Lower lobe of right lung (tissue), 2 donors: ENCODE data around the gene WDR26. TPM values are rescaled to one million over a fixed set of nuclear protein-coding genes. Genes with fewer than 3 reads are reported as not detected.
"Not testable (repeated sequence)": the region's sequence is repeated elsewhere in the genome, so short reads cannot be mapped to it uniquely, and the experiment has no call there.

Experiments
- ATAC-seq, 2 donors: fragments of 200-7000 bp; cut with Tn5 transposase; one replicate each; pipeline ENCODE4 v1.9.1; 2020 to 2022; ENCODE audit warnings: mild to moderate bottlenecking in 2 of 2, moderate library complexity in 2 of 2
- DNase-seq: peaks from one replicate; pipeline ENCODE4 v3.0.0-alpha.2; 2020
- H3K27ac ChIP-seq: fragments of 200-600 bp; one replicate; pipeline ENCODE4 v1.8.0; 2022
- H3K27me3 ChIP-seq: fragments of 200-600 bp; one replicate; pipeline ENCODE4 v1.8.0; 2022; ENCODE audit warnings: low read depth
- H3K36me3 ChIP-seq: fragments of 200-600 bp; one replicate; pipeline ENCODE4 v1.8.0; 2022; ENCODE audit warnings: mild to moderate bottlenecking
- H3K4me1 ChIP-seq: fragments of 200-600 bp; one replicate; pipeline ENCODE4 v1.8.0; 2022
- H3K4me3 ChIP-seq: fragments of 200-600 bp; one replicate; pipeline ENCODE4 v1.8.0; 2022; ENCODE audit warnings: mild to moderate bottlenecking
- H3K9me3 ChIP-seq: fragments of 200-600 bp; one replicate; pipeline ENCODE4 v1.8.0; 2022
- intact Hi-C: fragments of 100-400 bp; cut with DNase I; formaldehyde crosslinking; loops from one replicate; pipeline ENCODE4 v1.11.0; 2022
- total RNA-seq: library from RNA; stranded (reverse); fragmentation: NEBNext Ultra II Directional; extraction: Animal tissue kit (Norgen Biotek cat#: 25700); gene quantifications from one replicate; pipeline ENCODE4 v1.2.1, GENCODE V29; 2021
- TF ChIP-seq, protein P1 (sequence below): fragments of 200-600 bp; IDR thresholded peaks from one replicate; pipeline ENCODE4 v1.8.0; 2022; ENCODE audit warnings: antibody characterized with exemption, mild to moderate bottlenecking
- donor health status: DM: no; HTN: yes; CAD: no; lungs with severe emphysema.

WDR26 gene
- total RNA-seq, 1 donor from 2014 or later, result 86.6 TPM

DNA sequence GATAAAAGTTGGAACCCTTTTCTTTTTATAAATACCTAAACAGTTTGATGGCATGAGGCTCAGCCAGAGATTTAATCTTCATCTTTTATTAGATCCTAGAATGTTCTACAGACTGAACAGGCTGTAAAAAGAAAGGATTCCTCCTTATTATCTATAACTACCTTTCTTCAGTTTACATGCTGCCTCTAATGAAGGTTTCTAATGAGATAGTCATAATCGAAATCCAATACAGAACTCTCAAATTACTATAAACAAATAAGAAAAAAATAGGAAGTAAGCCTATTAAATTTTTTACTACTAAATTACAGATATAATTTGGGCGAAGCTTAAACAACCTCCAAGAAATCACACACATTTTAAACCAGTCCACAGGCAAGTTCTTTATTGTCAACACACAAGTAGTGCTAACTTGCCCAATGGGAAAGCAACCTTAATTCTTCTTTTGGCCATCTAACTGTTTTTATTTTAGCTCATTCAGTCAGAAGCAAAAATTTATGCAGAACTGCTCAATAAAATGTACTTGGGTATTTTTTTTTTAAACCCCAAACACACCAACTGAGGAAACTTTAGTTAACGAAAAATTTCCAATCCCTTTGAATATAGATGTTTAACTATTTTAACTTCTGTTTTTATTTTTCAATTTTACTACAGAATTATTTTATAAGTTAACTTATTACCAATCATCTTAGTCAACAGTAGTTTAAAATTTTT lies 4.8 kb downstream of the WDR26 start:
- no peaks in the 10 kb centered on the region for H3K9me3 ChIP-seq
- H3K27ac ChIP-seq, result peak overlapping the region; percentile 98
- H3K27me3 ChIP-seq, result no peaks in the 10 kb centered on the region
- DNase-seq (no peak), ATAC-seq (no peak)
- intact Hi-C loops, result no loop called here
- H3K4me3 ChIP-seq, result peak overlapping the region; percentile 80
- TF ChIP-seq, protein P1, sequence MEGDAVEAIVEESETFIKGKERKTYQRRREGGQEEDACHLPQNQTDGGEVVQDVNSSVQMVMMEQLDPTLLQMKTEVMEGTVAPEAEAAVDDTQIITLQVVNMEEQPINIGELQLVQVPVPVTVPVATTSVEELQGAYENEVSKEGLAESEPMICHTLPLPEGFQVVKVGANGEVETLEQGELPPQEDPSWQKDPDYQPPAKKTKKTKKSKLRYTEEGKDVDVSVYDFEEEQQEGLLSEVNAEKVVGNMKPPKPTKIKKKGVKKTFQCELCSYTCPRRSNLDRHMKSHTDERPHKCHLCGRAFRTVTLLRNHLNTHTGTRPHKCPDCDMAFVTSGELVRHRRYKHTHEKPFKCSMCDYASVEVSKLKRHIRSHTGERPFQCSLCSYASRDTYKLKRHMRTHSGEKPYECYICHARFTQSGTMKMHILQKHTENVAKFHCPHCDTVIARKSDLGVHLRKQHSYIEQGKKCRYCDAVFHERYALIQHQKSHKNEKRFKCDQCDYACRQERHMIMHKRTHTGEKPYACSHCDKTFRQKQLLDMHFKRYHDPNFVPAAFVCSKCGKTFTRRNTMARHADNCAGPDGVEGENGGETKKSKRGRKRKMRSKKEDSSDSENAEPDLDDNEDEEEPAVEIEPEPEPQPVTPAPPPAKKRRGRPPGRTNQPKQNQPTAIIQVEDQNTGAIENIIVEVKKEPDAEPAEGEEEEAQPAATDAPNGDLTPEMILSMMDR, result no peak
- H3K36me3 ChIP-seq, result peaks cover 50% of the 10 kb centered on the region
- H3K4me1 ChIP-seq, result peaks cover 54% of the 10 kb centered on the region

DNA sequence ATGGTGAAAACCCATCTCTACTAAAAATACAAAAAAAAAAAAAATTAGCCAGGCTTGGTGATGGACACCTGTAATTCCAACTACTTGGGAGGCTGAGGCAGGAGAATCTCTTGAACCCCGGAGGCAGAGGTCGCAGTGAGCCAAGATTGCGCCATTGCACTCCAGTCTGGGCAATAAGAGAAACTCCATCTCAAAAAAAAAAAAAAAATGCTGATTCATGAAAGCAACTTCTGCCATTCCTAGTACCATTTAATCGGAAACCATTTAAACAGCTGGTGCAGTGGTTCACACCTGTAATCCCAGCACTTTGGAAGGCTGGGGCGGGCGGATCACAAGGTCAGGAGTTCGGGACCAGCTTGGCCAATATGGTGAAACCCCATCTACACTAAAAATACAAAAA lies 5.9 kb downstream of the WDR26 start:
- intact Hi-C loops, ATAC-seq, H3K27ac ChIP-seq, DNase-seq, H3K27me3 ChIP-seq, H3K4me3 ChIP-seq, H3K9me3 ChIP-seq: not testable (repeated sequence)
- H3K4me1 ChIP-seq, result peaks cover 54% of the 10 kb centered on the region
- peaks cover 61% of the 10 kb centered on the region for H3K36me3 ChIP-seq

DNA sequence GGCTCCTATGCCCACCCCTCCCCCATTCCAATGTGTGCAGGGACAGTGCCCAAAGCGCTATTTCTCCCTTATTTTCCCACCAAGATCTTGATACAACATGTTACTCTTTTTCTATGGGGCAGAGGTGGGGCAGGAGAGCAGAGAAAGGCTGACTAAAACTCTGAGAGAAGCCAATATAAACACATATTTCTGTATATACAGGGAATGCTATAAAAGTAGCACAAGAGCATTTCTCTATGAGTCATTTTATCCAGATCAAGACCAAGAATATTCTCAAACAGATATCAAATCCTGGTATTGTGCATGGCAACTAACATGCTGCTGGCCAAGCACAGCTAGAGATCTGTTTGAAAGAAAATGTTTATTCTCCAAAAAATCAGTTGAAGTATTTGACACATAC lies 7.3 kb downstream of the WDR26 start:
- no peak for ATAC-seq

DNA sequence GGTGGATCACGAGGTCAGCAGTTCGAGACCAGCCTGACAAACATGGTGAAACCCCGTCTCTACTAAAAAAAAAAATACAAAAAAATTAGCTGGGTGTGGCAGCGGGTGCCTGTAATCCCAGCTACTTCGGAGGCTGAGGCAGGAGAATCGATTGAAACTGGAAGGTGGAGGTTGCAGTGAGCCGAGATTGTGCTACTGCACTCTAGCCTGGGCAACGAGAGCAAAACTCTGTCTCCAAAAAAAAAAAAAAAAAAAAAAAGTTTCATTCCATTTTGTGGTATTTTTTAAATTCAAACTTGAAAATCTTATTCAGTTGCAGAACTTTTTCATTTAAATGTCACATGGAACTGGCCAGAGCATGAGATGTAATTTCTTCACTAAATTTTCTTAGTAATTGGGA lies 7.7 kb downstream of the WDR26 start:
- H3K9me3 ChIP-seq, H3K27me3 ChIP-seq, H3K4me3 ChIP-seq, H3K27ac ChIP-seq, intact Hi-C loops, DNase-seq, ATAC-seq: not testable (repeated sequence)
- Histone ChIP-seq H3K4me1 (peaks cover 43% of the 10 kb centered on the region), H3K36me3 (peaks cover 80% of the 10 kb centered on the region)

More for the DNA sequence above, 7.3 kb downstream of the WDR26 start:
- TF ChIP-seq, protein P1, result no peak
- intact Hi-C loops, result no loop called here
- peaks cover 75% of the 10 kb centered on the region for H3K36me3 ChIP-seq
- H3K9me3 ChIP-seq, result no peaks in the 10 kb centered on the region
- H3K4me1 ChIP-seq, result peaks cover 48% of the 10 kb centered on the region
- H3K4me3 ChIP-seq, result no peak overlapping the region
- H3K27me3 ChIP-seq, result no peaks in the 10 kb centered on the region
- H3K27ac ChIP-seq, result no peak overlapping the region
- no peak for DNase-seq

DNA sequence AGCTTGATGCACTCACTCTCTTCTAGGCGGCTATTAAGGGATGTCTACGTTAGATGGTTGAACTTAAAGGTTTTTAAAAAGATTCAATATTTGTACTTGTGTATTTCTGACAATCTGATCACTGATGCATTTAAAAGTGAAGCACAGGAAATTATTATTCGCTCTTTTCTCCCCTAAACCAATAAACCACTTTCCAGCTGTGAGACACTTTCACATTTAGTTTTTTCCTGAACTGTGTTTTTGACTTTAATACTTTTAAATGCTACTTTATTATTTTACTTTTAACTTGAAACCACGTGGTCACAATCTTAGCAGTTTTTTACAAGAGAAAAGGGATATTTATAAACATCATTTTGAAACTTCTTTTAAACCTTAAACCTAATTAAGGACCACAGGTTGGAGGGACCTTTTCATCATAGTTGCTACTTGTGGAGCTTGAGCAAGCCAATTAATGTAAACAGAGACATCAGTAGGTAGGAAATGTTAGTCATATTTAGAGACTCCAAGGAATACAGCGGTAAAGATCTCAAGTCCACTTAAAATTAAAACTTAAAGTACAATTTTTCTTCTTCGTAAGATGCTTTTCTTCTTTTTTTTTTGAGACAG lies 9.2 kb downstream of the WDR26 start:
- Histone ChIP-seq H3K27me3 (no peaks in the 10 kb centered on the region), H3K4me1 (peaks cover 28% of the 10 kb centered on the region), H3K4me3 (no peak overlapping the region), H3K27ac (no peak overlapping the region), H3K36me3 (peaks cover 91% of the 10 kb centered on the region), H3K9me3 (no peaks in the 10 kb centered on the region)
- no peak for DNase-seq
- intact Hi-C loops, result no loop called here
- TF ChIP-seq, protein P1, result no peak
- no peak for ATAC-seq

DNA sequence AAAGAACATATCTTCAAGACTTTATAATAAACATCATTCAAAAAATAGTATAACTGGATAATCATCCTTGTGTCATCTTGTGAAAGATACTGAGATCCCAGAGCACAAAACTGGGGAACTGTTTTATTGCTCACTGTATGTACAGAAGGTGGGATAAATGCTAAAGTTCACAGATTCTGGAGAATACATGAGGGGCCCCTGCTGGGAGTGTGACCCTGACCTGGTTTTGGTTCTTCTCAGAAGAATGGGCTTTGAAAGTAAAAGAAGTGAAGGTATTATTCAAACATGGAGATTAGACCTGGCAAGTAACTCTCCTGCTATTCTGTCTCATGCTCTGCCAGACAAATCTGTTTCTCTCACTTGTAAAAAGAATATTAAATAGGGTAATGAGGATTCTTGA lies 14.5 kb downstream of the WDR26 start:
- Histone ChIP-seq H3K4me1 (no peaks in the 10 kb centered on the region), H3K36me3 (peaks cover 100% of the 10 kb centered on the region)
- TF ChIP-seq, protein P1, result no peak

More for the DNA sequence above, 14.5 kb downstream of the WDR26 start:
- H3K9me3 ChIP-seq, result no peaks in the 10 kb centered on the region
- ATAC-seq, result no peak
- H3K4me3 ChIP-seq, result no peak overlapping the region
- DNase-seq, result no peak
- H3K27me3 ChIP-seq, result no peaks in the 10 kb centered on the region
- H3K27ac ChIP-seq, result no peak overlapping the region
- intact Hi-C loops, result no loop called here
